A673 (cell line): Measurements from ENCODE around the gene CLEC2D. TPM values are rescaled to one million over a fixed set of nuclear protein-coding genes. Genes with fewer than 3 reads are reported as not detected.
A peak's percentile ranks its signal among the peaks of the same experiment; 100 is the strongest.

ENCODE experiments used
- BruUV-seq: library from RNA; stranded (reverse); fragments of 400-500 nt; replicated peaks from 2 replicates; lab custom pipeline; 2021; lab: Mats Ljungman, UMichigan
- CTCF ChIA-PET: fragments of 300-600 bp; sonication (Branson Sonifier 250); formaldehyde crosslinking; loops from one replicate; lab custom pipeline; 2022; ENCODE audit warnings: antibody characterized with exemption; lab: Charles Lee
- POLR2A ChIA-PET: fragments of 300-600 bp; sonication (Branson Sonifier 250); formaldehyde crosslinking; loops from one replicate; lab custom pipeline; 2022; ENCODE audit warnings: antibody characterized with exemption; ENCODE audit not compliant: low non-redundant PET; lab: Charles Lee
- DNase-seq: peaks from one replicate; pipeline ENCODE4 v3.0.0-alpha.2; 2015; ENCODE audit warnings: low spot score
- H3K27ac ChIP-seq: fragments of 200-600 bp; sonication (generic); 2 replicates; pipeline ENCODE4 v1.5.1; 2016; ENCODE audit warnings: mixed run types, low read depth, mild to moderate bottlenecking, mixed read lengths, antibody characterized with exemption, low read length; ENCODE audit not compliant: poor library complexity, severe bottlenecking
- H3K27me3 ChIP-seq: fragments of 200-600 bp; sonication (generic); replicated peaks from 2 replicates; pipeline ENCODE4 v1.6.1; 2017; ENCODE audit warnings: mixed run types, low read depth, mild to moderate bottlenecking, mixed read lengths, antibody characterized with exemption, low read length; ENCODE audit not compliant: insufficient read depth, poor library complexity
- H3K36me3 ChIP-seq: fragments of 200-600 bp; sonication (generic); 2 replicates; pipeline ENCODE4 v1.6.1; 2016; ENCODE audit warnings: mixed run types, mild to moderate bottlenecking, mixed read lengths, antibody characterized with exemption, low read length; ENCODE audit not compliant: insufficient read depth, poor library complexity, severe bottlenecking
- H3K4me1 ChIP-seq: fragments of 200-600 bp; sonication (generic); 2 replicates; pipeline ENCODE4 v1.6.1; 2017; ENCODE audit warnings: mixed run types, mild to moderate bottlenecking, mixed read lengths, antibody characterized with exemption, low read length; ENCODE audit not compliant: insufficient read depth, poor library complexity, severe bottlenecking
- H3K4me3 ChIP-seq: fragments of 200-600 bp; sonication (generic); 2 replicates; pipeline ENCODE4 v1.5.1; 2016; ENCODE audit warnings: low read depth, mixed run types, mild to moderate bottlenecking, mixed read lengths, low read length; ENCODE audit not compliant: poor library complexity, severe bottlenecking
- H3K9me3 ChIP-seq: fragments of 200-600 bp; sonication (generic); 2 replicates; pipeline ENCODE4 v1.6.1; 2016; ENCODE audit warnings: mixed run types, low read depth, mild to moderate bottlenecking, mixed read lengths, antibody characterized with exemption, low read length; ENCODE audit not compliant: poor library complexity, severe bottlenecking
- CTCF ChIP-seq: fragments of 300-800, 200-600 bp; sonication (generic); conservative IDR thresholded peaks from 2 replicates; pipeline ENCODE4 v1.5.1; 2017; ENCODE audit warnings: low read depth, mild to moderate bottlenecking, antibody characterized with exemption, low read length, moderate library complexity, mixed read lengths
- EZH2 ChIP-seq: fragments of 200-600 bp; sonication (generic); IDR thresholded peaks from 2 replicates; pipeline ENCODE4 v1.6.1; 2017; ENCODE audit warnings: borderline replicate concordance, low read depth, mild to moderate bottlenecking, mixed read lengths, antibody characterized with exemption, low read length; ENCODE audit not compliant: poor library complexity, severe bottlenecking
- intact Hi-C: fragments of 100-400 bp; cut with micrococcal nuclease; formaldehyde crosslinking; loops from one replicate; pipeline ENCODE4 v1.10.0; 2022; ENCODE audit not compliant: unreplicated experiment
- total RNA-seq: library from RNA; stranded (reverse); gene quantifications from 2 replicates; pipeline ENCODE4 v1.2.3, GENCODE V29; 2021

The CLEC2D gene
- total RNA-seq, 1 experiment from 2014 or later = 1.6 TPM

DNA sequence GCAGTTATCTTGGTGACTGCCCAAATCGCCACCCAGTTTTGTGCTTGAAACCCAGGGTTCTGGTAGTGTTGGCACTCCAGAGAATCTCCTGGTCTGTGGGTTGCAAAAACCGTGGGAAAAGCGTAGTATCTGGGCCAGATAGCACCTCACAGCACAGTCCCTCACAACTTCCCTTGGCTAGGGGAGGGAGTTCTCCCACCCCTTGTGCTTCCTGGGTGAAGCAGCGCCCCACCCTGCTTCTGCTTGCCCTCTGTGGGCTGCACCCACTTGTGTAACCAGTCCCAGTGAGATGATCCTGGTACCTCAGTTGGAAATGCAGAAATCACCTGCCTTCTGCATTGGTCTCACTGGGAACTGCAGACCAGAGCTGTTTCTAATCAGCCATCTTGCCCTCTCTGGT is 16.4 kb downstream of the CLEC2D start:
- CTCF ChIA-PET = no interaction called here
- intact Hi-C loops = no loop called here
- Histone ChIP-seq H3K27ac (no peak overlapping the region), H3K4me1 (no peaks in the 10 kb centered on the region), H3K9me3 (no peaks in the 10 kb centered on the region), H3K36me3 (no peaks in the 10 kb centered on the region), H3K4me3 (no peak overlapping the region), H3K27me3 (peaks cover 4% of the 10 kb centered on the region)
- no peak for TF ChIP-seq CTCF
- TF ChIP-seq EZH2 = no peak
- no peak for DNase-seq
- BruUV-seq = no TSS peak
- POLR2A ChIA-PET = no interaction called here

GRCh38 chr12:9687228-9687627 is 17.7 kb downstream of the CLEC2D start:
- BruUV-seq = no TSS peak
- POLR2A ChIA-PET = no interaction called here

GRCh38 chr12:9692909-9693308 is 23.4 kb downstream of the CLEC2D start:
- Histone ChIP-seq H3K27ac (no peak overlapping the region), H3K27me3 (peaks cover 4% of the 10 kb centered on the region), H3K36me3 (no peaks in the 10 kb centered on the region), H3K4me1 (no peaks in the 10 kb centered on the region), H3K9me3 (no peaks in the 10 kb centered on the region), H3K4me3 (no peak overlapping the region)
- DNase-seq = no peak
- ChIA-PET POLR2A (no interaction called here), CTCF (no interaction called here)
- TF ChIP-seq CTCF (no peak), EZH2 (no peak)
- intact Hi-C loops = no loop called here
- no TSS peak for BruUV-seq

More at GRCh38 chr12:9687228-9687627, 17.7 kb downstream of the CLEC2D start:
- intact Hi-C loops = no loop called here
- H3K27ac ChIP-seq = no peak overlapping the region
- H3K27me3 ChIP-seq = peaks cover 4% of the 10 kb centered on the region
- no peaks in the 10 kb centered on the region for H3K9me3 ChIP-seq
- peak; percentile 49 for DNase-seq
- H3K4me1 ChIP-seq = no peaks in the 10 kb centered on the region
- CTCF ChIA-PET = interaction anchor here (0.8 kb wide), 1 partner anchor 21 kb away, joined by 6 read pairs; no protein-coding TSS in a partner anchor
- H3K4me3 ChIP-seq = no peak overlapping the region
- TF ChIP-seq CTCF = no peak
- TF ChIP-seq EZH2 = no peak
- no peaks in the 10 kb centered on the region for H3K36me3 ChIP-seq
